Raji (cell line): Measurements from ENCODE around the gene PTPRO.

ENCODE experiments used
- POLR2A ChIP-seq: IDR thresholded peaks from 2 replicates; pipeline ENCODE4 v1.6.1; 2011; ENCODE audit warnings: low read depth, low read length, control low read depth; ENCODE audit not compliant: insufficient read depth

PTPRO gene

DNA sequence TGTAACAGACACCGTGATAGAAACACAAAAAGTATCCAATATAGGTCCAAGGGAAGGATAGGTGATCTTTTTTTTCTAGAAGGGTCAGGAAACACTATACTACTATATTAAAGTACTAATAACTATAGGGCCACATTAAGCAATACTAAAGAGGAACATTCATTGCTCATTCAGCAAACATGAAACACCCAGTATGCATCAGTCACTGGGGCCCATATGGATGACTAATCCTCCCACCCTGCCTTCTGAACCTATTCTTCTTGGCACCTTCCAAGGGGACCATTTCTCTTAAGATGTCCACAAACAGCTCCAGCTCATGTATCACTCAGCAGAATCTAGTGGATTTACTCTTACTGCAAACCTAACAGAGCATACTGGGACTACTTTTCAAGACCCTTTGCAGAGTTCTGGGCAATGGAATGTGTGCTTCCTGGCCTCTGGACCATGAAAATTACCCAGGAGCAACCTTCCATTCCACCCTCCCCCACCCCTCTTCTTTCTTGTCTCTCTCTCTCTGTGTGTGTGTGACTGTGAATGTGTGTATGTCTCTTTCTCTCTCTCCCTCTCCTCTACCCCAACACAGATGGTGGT, 279.0 kb downstream of the PTPRO start:
- TF ChIP-seq POLR2A, result no peak

DNA sequence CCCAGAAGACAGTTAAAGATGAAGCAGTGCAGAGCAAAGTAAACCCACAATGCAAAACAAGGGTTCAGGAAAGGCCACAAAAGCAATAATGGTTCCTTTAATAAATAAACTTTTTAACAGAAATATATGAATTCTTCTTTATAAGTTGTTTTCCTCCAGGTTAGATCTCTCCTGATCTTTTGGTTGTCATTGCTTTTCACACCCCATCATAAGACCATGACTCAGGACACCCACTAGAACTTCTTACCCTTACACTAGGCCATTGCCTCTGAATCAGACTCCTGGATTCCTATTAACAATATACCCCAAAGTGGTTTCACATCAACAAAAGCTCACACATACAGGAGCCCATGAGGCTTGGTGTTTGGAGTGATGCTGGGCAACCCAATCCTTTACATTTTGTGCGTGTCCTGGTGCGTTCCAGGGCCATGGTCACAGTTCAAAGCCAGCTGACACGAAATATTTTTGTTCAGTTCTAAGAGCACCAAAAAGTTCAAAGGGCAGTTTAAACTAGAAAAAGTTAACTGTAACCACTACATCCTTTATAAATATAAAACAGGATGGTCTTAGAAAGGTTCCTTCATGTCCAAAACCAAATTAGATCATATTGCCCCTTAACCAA, 279.9 kb downstream of the PTPRO start:
- TF ChIP-seq POLR2A, result no peak

- no peak for TF ChIP-seq POLR2A
These were observed 281.3 kb downstream of the PTPRO start for GRCh38 chr12:15603474-15604085.

GRCh38 chr12:15605881-15606590, 283.7 kb downstream of the PTPRO start:
- no peak for TF ChIP-seq POLR2A

GRCh38 chr12:15608406-15608805, 286.1 kb downstream of the PTPRO start:
- no peak for TF ChIP-seq POLR2A

GRCh38 chr12:15608941-15609340, 286.6 kb downstream of the PTPRO start:
- no peak for TF ChIP-seq POLR2A

DNA sequence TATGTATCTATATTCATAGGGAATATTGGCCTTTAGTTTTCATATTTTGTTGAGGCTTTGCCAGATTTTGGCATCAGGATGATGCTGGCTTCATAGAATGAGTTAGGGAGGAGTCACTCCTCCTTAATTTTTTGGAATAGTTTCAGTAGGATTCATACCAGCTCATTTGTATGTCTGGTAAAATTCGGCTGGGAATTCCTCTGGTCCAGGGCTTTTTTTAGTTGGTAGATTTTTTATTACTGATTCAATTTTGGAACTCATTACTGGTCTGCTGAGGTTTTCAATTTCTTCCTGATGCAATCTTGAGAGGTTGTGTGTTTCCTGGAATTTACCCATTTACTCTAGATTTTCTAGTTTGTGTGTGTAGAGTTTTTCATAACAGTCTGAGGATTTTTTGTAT, 291.7 kb downstream of the PTPRO start:
- no peak for TF ChIP-seq POLR2A

- no peak for TF ChIP-seq POLR2A
These were observed 298.6 kb downstream of the PTPRO start for GRCh38 chr12:15620741-15621539.

DNA sequence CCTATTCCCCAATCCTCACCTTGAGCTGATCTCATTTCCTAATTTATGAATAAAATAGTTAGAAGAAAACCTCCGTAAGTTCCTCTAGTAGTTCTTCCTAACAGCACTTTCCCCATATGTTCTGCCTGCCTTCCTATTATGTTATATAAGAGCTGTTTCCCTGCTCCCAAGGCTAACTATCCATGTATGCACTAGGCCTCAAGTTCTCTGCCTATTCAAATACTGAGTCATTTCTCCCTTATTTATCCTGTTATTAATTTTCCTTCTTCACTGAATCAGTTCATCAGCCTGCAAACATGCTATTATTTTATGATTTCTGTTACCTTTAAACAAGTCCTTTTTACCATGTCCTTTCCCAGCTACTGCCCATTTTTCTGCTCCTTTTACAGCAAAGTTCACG, 302.8 kb downstream of the PTPRO start:
- TF ChIP-seq POLR2A, result no peak

- TF ChIP-seq POLR2A, result no peak
These were observed 306.0 kb downstream of the PTPRO start for GRCh38 chr12:15627995-15628945.

DNA sequence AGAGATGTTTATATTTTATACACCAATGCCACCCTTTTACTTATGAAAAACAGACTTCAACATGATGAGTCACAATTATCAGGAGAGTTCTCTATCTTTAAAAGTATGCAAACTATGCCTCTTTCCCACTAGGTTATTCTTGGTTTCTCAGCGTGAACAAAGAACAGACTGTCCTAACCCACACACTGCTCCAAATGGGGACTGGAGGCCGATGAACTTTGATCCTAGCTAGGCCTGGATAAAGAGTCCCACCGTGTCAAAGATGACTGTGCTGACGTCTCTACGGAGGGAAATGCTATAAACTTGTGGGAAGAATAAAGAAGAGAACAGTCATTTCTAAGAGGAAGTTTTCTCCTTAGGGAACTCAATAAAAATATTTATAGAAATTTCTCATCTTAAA, 306.8 kb downstream of the PTPRO start:
- no peak for TF ChIP-seq POLR2A

GRCh38 chr12:15629761-15630160, 307.5 kb downstream of the PTPRO start:
- no peak for TF ChIP-seq POLR2A

GRCh38 chr12:15631007-15631715, 308.9 kb downstream of the PTPRO start:
- no peak for TF ChIP-seq POLR2A

GRCh38 chr12:15632708-15633107, 310.4 kb downstream of the PTPRO start:
- TF ChIP-seq POLR2A, result no peak

- TF ChIP-seq POLR2A, result no peak
These were observed 310.9 kb downstream of the PTPRO start for GRCh38 chr12:15633201-15633600.
